NCI-H526 treated with DMSO at 0.1 percent for 48 hours (cell line): ENCODE data around the gene MCEE.
"Not testable (repeated sequence)": the region's sequence is repeated elsewhere in the genome, so short reads cannot be mapped to it uniquely, and the experiment has no call there.

Experiments
- DNase-seq: peaks from one replicate; lab custom pipeline; 2025; lab: John Stamatoyannopoulos, UW

MCEE gene

DNA sequence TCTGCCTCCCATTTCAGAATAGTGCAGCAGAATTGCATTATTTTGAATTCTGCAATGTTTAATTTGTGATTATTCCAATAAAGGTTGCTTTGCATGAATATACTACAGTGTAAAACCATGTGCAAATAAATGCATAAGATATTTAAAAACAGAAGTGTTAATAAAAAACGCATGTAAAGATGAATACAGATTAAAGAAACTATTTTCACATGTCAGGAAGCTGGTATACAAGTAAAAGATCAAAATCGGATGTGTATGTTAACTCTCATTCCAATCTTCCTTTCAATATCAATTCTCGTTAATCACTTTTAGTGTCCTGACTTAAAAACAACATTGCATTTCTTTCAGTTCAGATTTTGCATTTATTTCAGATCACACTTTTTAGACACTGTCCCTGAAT, 3.1 kb downstream of the MCEE start:
- no peak for DNase-seq

DNA sequence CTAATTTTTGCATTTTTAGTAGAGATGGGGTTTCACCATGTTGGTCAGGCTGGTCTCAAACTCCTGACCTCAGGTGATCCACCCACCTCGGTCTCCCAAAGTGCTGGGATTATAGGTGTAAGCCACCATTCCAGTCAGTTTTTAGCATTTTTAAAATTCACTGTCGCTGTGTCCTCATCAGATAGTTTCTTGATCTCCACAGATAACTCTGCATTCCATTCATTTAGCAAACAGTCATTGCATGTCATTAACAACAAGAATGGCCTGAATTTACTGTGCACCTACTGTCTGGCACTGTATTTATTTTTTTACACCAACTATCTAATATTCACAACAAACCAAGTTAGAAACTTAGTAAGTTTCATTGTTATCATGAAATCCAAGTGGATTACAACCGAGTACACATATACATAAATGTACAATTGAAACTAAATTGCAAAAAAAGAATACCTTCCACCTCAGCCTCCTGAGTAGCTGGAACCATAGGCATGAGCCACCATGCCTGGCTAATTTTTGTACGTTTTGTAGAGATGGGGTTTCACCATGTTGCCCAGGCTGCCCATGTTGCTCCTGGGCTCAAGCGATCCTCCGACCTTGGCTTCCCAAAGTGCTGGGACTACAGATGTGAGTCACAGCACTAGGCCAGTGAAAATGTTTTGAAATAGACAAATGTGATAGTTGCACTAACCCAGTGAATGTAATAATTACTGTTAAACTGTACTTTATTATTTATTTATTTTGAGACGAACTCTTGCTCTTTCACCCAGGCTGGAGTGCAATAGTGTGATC, 4.3 kb downstream of the MCEE start:
- no peak for DNase-seq

DNA sequence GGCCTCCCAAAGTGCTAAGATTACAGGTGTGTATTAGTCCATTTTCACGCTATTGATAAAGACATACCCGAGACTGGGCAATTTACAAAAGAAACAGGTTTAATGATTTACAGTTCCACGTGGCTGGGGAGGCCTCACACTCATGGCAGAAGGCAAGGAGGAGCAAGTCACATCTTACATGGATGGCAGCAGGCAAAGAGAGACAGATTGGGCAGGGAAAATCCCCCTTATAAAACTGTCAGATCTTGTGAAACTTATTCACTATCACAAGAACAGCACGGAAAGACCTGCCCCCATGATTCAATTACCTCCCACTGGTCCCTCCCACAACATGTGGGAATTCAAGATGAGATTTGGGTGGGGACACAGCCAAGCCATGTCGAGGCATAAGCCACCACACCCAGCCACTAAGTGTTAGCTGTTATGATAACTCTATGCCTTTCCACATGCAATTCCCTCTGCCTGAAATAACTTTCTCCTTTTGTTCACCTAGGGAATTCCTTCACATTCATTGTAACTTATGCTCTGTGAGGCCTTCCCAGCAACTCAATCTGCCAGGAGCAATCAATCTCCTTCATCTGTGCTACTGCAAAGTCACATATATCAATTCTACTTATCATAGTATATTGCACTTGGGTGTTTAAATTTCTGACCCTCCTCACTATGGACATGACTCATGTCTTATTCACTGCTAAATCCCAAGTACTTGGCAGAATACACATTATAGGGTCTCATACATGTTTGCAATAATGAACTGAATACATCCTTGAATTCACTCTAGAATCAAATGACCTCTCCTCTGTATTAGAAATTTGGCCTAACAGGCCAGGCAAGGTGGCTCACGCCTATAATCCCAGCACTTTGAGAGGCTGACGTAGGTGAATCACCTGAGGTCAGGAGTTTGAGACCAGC, 7.4 kb downstream of the MCEE start:
- DNase-seq: no peak

DNA sequence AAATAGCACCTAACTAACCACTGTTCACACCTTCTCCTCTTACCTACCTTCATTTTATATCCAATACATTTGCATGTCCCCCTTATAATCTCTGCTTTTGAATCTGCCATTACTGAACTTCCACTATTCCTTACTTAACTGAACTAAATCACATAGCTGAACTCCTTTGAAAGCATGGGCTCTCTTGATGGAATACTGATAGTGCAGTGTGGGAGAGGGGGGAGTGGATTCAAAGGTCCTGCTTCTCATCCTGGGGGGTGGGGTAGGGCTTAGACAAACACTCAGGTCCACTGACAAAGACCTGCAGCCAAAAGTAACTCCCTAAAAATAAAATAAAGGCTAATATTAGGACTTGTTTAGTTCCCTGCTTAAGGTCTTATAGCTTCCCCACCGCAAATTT, 8.6 kb downstream of the MCEE start:
- no peak for DNase-seq

- no peak for DNase-seq
Observed at GRCh38 chr2:71120195-71120594, 9.8 kb downstream of the MCEE start.

GRCh38 chr2:71117063-71117462, 13.0 kb downstream of the MCEE start:
- DNase-seq: no peak

GRCh38 chr2:71113843-71114242, 16.2 kb downstream of the MCEE start:
- DNase-seq: no peak

- DNase-seq: no peak
Observed at GRCh38 chr2:71108091-71108490, 21.9 kb downstream of the MCEE start.

GRCh38 chr2:71106463-71106862, 23.6 kb downstream of the MCEE start:
- not testable (repeated sequence) for DNase-seq

- DNase-seq: no peak
Observed at GRCh38 chr2:71103809-71104208, 26.2 kb downstream of the MCEE start.

DNA sequence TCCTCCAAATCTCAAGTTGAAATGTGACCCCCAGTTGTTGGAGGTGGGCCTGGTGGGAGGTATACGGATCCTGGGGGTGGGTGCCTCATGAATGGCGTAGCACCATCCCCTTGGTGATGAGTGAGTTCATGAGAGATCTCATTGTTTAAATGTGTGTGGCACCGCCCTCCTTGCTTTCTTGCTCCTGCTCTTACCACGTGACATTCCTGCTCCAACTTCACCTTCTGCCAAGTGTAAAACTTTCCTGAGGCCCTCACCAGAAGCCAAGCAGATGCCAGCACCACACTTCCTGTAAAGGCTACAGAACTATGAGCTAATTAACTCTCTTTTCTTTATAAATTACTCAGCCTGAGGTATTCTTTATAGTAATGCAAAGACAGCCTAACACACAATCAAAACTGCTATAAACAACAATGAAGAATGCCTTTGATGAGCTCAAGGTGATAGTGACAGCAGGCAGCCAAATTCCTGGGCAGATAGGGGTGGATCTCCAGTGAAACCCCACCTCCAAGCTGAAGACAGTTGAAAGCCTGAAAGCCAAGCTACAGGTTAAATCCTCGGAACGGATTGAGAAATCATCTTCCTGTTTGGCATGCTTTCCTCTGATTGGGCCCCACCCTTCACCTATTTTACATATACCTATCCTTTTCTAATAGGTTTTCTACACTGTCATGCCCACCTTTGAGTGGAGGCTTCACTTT, 26.9 kb downstream of the MCEE start:
- DNase-seq: no peak

DNA sequence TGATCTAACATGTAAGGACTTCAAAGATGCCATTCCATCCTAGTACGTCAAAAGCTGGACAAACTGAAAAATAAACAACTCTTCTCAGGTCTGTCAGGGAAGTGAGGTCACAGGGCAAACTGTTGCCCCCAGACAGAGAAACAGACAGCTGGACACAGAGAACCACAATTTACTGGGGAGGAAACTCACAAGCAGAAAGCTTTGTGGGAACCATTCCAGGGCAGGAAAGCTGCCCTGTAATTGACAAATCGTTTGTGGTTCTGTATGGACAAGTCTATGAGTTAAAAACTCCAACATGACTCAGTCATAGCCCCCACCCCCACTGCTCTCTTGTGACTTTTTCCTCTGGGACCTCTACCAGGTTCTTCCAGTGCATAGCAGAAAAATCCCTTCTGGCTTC, 28.4 kb downstream of the MCEE start:
- no peak for DNase-seq

- DNase-seq: peak; percentile 8
Observed at GRCh38 chr2:71100195-71100964, 29.6 kb downstream of the MCEE start.

- DNase-seq: not testable (repeated sequence)
Observed at GRCh38 chr2:71092491-71093260, 37.4 kb downstream of the MCEE start.

- not testable (repeated sequence) for DNase-seq
Observed at GRCh38 chr2:71091808-71092207, 38.2 kb downstream of the MCEE start.

DNA sequence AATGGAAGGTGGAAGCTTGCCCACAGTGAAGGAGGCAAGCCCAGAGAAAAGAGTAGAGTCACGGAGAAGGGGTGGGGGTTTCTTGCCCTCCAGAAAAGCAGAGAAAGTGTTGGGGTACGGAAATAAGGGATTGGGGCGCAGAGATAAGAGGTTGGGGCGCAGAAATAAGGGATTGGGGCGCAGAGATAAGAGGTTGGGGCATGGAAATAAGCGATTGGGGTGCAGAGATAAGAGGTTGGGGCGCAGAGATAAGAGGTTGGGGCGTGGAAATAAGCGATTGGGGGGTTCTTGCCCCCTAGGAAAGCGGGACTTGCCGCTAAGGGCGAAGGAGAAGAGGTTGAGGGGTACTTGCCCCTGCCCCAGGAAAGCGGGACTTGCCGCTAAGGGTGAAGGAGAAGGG, 40.6 kb downstream of the MCEE start:
- not testable (repeated sequence) for DNase-seq

GRCh38 chr2:71085325-71086003, 44.6 kb downstream of the MCEE start:
- DNase-seq: not testable (repeated sequence)

DNA sequence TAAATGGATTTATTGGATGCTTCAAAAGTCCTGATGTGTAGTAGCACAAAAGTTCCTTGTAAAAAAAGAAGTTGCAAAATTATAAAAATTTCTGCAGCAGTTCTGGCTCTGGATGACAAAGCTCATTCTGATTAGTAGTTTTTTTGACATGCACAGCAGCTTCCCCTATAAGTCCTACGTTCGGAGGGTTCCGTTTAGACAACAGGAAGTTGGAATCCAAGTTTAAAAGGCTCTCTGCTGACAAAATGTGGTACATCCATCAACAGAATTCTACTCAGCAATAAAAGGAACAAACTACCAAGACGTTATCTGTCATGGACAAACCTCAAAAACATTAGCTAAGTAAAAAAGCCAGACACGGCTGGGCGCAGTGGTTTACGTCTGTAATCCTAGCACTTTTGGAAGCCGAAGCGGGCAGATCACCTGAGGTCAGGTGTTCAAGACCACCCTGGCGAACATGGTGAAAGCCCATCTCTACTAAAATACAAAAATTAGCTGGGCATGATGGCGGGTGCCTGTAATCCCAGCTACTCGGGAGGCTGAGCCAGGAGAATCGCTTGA, 46.2 kb downstream of the MCEE start:
- not testable (repeated sequence) for DNase-seq

GRCh38 chr2:71083297-71083696, 46.7 kb downstream of the MCEE start:
- DNase-seq: not testable (repeated sequence)
